NCI-H2029 (cell line): ENCODE data around the gene ANKRD52.
A peak's percentile ranks its signal among the peaks of the same experiment; 100 is the strongest.
"Not testable (repeated sequence)": the region's sequence is repeated elsewhere in the genome, so short reads cannot be mapped to it uniquely, and the experiment has no call there.

Experiments used
- DNase-seq: peaks from one replicate; lab custom pipeline; 2025; lab: John Stamatoyannopoulos, UW

ANKRD52 gene

DNA sequence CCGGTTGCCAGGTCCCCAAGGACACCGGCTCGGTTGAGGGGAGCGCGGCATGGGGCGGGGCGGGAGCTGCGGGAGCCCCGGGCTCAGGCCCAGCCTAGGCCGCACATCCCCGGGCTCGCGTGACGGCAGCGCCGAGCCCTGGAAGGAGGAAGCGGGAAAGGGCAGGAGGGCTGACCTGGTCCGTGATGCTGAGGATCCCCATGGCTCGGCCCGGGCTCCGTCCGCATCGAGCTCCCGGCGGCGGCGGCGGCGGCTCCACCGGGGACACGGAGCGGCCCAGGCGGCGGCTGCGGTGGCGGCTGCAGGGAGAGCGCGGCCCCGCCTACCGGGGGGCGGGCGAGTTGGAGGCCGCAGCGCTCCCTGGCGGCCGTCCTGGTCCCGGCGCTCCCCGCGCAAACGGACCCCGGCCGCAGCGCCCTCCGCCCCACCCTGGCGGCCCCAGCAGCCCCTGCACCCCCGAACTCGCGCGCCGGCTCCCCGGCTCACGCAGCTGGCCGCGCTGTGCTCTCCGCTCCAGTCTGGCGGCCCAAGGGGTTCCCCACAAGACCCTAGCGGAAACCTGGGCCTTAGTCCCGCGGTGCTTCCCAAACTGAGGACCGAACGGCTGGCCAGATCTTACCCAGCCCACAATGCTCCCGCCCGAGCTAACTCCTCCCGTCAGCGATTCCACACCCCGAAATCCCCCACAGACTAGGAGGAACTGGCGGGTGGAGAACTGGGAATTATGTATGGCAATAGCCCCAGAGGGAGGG is at the start of gene ANKRD52:
Gene ANKRD52, minus strand, starts transcription at position 317 of the 752 bp plus-strand sequence. Its CDS starts 115 bp downstream, at position 202.
- peak; percentile 60 for DNase-seq

DNA sequence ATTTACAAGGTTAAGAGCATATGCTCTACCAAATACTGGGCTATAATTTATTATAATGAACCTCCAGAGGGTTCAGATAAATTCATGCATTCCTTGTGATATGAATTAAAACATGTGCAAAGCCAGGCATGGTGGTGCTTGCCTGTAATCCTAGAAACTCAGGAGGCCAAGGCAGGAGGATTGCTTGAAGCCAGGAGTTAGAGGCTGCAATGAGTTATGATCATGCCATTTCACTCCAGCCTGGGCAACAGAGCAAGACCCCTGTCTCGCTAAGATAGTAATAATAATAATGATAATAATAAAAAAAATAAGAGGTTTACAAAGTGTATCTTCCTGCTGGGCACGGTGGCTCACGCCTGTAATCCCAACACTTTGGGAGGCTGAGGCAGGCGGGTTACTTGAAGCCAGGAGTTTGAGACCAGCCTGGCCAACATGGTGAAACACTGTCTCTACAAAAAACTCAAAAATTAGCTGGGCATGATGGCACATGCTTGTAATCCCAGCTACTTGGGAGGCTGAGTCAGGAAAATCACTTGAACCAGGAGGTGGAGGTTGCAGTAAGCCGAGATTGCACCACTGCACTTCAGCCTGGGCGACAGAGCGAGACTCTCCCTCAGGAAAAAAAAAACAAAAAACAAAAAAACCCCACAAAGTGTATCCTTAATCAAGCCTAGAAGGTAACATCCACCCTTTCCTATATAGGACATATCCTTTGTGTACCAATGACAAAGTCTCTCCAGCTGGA is 49.2 kb upstream of the ANKRD52 start:
- DNase-seq: no peak

DNA sequence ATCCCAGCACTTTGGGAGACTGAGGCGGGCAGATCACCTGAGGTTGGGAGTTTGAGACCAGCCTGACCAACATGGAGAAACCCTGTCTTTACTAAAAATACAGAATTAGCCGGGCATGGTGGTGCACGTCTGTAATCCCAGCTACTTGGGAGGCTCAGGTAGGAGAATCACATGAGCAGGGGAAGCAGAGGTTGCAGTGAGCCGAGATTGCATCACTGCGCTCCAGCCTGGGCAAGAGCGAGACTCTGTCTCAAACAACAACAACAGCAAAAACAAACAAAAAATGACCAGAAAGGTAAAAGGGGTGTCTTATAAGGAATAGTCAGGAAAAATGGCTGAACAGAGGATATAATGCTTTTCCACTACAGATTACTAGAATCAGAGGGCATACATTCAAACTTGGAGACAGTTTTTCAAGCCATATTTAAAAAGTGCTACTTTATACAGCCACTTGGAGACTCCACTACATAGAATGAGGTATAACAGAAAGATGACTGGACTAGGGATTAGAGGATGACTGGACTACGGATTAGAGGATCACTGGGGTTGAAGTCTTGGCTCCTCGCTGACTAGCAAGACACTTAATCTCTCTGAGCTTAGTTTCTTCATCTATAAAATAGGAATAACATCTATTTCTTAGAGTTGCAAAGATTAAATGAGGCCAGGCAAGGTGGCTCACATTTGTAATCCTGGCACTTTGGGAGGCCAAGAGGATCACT is 46.8 kb upstream of the ANKRD52 start:
- no peak for DNase-seq

DNA sequence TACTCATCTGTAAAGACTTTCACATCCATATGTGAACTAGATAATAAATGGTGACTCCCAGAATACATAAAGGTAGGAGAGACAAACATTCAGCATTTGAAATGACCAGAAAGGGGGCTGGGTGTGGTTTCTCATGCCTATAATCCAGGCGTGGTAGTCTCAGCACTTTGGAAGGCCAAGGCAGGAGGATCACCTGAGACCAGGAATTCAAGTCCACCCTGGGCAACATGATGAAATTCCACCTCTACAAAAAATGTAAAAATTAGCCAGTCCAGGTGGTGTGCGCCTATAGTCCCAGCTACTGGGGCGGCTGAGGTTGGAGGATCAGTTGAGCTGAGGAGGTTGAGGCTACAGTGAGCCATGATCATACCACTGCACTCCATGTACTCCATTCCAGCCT is 46.1 kb upstream of the ANKRD52 start:
- DNase-seq: no peak

DNA sequence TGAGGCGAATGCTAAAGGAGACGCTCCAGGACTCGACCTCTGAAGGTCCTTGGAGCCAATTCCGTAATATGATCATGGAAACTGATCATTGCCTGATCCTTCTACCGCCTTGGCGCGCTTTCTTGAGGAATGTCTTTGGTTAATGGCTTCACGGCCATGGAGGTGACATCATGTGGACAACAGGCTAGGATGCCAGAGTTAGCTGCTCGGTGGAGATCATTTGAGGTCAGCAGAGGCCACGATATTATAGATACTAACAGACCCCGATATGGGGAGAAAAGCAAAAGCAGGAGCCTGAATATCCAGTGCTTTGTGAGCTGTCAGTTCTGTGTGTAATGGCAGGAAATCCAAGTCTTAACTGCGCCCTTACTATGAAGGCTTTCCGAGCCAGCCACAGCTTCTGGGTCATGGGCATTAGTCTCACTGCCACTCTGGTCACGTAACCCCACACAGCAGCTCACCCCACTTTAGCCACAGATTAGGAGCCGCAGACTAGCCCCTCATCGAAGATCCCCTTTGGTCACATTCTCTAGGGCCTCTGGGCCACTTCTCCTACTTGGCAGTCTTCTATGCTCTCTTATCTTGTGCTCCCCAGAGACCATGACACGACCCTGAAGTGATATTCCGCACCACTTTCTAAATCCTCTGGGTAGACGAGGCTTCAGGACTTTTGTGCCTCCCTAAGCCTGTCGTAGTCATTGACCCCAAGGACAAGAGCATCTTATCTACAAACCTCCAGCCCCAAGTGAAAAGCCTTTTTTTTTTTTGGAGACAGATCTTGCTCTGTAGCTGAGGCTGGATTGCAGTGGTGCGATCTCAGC is 42.7 kb upstream of the ANKRD52 start:
- DNase-seq: peak; percentile 80

DNA sequence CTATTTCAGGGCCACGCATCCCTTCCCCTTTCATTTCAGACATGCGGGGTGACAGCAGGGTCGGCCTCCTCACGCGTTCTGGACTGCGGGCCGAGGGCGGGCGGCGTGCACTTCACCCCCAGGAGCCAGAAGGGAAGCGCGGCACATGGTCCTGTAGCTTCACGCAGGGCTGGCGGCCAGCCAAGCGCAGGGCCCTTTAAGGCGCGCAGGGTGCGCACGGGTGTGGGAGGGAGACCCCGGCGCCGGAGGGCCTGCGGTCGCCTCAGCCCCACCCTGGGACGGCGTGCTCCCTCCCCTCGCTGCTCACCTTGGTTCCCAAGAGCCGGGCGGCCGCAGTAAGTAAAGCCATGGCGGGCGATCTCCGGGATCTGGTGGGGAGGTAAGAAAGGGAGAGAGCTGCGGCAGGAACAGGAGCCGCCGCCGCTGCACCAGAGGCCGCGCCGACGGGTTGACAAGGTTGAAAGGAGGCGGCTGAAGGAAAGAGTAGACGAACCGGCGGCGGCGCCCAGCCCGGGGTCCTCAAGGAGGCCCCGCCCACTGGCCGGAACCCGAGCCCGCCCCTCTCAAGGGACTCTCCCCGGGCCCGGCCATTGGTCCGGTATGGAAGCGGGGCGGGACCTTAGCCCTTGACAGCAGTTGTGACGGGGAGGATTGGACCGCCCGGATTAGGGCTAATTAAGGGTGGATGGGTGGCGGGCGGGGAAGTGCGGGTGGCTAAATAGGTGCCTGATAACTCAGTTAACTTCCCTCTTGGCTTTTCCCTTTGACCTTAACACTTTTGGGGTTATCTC is 41.9 kb upstream of the ANKRD52 start, which contains the start of gene CS:
Gene CS, minus strand, starts transcription at position 478 of the 791 bp plus-strand sequence. Its CDS starts 129 bp downstream, at position 349.
- peak; percentile 98 for DNase-seq

DNA sequence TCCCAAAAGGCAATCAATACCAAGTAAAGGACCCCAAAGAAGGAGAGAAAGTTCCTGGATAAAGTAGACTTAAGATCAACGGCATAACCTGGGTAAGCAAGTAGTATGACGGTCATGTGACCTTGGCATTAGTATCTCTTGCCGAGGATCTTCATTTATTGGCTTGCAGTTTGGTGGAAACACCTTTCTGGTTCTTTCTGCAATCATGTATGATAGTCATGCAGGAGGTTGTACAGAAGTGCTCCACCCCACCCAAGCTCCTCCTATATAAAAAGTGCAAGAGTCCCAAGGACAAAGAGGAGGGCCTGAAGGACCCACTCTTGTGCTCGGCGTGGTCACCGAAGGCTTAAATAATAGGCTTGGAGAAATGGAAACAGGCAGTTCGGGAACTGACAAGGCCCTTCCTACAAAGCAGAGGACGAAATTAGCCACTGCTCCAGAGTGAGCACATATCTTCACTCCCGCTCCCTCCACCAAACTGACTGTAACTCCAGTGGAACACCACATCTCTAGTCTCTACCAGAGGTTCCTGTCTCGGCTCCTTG is 41.2 kb upstream of the ANKRD52 start:
- no peak for DNase-seq

DNA sequence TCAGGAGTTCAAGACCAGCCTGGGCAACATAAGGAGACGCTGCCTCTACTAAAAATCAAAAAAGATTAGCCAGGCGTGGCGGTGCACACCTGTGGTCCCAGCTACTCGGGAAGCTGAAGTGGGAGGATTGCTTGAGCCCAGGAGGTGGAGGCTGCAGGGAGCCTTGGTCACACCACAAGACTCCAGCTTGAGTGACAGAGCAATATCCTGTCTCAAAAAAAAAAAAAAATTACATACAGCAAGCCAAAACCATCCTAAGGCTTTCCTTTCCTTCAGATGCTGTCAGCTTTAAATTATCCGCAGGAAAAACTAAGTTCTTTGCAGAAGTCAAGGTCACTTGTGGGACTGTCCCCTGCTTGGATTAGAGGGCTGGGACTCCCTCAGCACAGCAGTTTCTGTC is 40.6 kb upstream of the ANKRD52 start:
- no peak for DNase-seq

DNA sequence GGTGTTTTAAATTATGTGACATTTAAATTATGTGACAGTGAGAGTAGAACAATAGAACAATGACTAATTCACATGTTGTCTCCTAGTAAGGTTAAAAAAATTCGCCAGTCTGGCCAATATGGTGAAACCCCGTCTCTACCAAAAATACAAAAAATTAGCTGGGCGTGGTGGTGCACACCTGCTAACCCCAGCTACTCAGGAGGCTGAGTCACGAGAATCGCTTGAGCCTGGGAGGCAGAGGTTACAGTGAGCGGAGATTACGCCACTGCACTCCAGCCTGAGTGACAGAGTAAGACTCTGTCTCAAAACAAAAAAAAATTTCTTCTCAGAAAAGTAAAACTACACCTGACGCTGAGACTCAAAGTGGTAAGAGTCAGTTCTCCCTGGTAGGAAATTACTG is 39.2 kb upstream of the ANKRD52 start:
- DNase-seq: no peak

DNA sequence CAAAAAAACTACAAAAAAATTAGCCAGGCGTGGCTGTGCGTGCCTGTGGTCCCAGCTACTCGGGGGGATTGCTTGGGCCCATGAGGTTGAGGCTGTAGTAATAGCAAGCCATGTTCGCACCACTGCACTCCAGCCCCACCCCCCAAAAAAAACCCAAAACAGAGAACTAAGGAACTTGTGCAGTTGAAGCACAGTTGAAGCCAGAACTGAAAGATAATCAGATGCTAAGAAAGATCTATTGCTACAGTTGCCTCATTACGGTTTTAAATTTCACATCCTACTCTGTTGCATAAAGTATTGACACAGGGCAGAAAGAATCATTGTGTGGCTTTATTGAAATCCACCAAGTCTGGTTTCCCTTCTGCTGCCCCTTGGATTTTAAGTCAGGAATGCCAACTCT is 38.1 kb upstream of the ANKRD52 start:
- no peak for DNase-seq

DNA sequence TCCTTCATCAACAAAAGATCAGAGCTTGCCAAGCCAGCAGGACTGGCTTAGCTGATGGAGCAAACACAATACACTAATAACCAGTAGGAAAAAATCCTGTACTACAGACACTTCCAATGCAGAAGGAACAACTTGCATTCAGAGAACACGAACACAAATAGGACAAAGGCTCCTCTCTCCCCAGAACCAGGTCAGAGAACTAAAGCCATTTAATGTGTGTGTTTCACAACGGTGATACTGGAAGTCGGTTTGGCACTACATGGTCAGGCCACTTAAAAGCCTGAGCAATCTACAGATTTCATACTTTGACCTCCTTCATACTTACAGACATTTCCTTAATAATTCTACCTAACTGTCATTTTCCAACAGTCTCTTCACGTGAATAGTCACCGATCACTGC is 35.6 kb upstream of the ANKRD52 start:
- no peak for DNase-seq

DNA sequence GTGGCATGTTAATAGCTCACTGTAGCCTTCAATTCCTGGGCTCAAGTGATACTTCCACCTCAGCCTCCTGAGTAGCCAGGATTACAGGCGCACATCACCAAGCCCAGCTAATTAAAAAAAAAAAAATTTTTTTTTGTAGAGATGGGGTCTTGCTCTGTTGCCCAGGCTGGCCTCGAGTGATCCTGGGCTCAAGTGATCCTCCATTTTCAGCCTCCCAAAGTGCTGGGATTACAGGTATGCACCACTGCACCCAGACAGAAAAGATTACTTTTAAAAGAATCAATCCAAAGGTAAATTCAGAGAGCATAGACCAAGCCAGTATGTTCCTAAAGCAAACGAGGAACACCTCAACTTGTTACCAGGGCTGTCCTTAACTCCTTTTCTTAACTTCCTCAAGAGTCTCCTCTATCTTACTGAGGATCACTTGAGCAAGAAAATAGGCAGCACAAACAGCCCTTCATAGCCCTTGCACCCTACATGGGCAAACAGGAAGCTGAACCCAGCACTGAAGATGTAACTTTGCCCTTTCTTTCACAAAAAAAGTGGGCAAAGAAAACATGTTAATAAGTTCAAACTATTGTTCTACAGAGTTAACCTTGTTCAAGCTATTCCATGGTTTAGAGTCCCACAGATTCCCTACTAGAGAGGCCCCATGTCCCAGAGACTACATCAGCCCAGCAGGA is 30.7 kb upstream of the ANKRD52 start:
- DNase-seq: no peak

DNA sequence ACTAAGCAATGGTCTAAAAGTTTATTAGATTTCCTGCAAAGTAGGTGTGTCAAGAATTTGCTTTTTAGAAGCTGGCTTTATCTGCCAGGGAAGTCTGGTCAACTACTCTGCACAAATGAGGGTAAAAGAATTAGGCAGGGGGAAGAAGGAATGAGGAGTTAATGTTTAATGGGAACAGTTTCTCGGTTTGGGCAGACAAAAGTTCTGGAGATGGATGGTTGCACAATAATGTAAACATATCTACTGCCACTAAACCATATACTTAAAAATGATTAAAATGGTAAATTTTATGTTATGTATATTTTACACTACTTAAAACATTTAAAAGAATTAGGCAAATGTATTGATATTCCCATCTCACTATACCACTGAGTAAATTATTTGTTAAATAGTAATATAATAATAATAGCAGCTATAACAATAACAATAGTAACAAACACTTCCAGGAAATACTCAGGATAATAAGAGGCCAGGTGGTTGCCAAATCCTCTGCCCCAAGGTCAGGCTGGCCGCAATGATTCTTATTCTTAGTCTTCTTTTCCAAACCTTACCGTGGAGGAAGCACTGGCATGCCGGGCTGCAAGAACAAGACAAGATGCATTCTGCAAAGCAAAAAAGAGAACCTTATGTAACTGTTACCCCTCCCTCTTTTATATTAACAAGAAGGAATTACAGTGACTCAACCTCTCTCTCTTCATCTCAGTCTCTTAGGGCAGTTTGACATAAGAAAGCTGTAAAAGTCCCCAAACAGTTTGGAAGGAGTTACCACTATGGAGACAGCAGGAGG is 28.1 kb upstream of the ANKRD52 start:
- no peak for DNase-seq

DNA sequence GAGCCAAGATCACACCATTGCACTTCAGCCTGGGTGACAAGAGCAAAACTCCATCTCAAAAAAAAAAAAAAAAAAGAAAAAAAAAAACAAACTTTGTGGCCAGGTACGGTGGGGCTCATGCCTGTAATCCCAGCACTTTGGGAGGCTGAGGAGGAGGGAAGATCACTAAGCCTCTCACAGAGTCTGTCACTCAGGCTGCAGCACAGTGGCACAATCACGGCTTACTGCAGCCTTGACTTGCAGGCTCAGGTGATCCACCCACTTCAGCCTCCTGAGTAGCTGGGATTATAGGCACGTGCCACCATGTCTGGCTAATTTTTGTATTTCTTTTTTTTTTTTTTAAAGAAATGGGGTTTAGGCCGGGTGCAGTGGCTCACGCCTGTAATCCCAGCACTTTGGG is 26.1 kb upstream of the ANKRD52 start:
- DNase-seq: not testable (repeated sequence)

DNA sequence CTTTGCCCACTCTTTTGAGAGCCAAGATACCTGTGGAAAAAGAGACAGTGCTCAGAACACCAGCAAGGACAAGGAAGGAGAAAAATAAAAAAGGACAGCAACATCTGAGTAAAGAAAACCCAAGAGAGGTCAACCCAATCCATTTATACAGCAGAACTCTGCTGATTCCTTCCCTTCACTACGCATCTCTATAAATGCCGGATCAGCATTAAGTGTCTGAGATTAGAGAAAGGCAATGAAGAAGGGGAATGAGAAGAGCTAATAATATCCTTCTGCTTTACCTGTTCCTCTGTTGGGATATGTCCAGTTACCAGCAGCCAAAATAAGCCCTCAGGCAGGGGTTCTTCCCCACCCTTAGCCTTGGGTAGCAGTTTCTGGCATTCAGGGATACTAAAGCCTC is 24.4 kb upstream of the ANKRD52 start:
- DNase-seq: no peak

DNA sequence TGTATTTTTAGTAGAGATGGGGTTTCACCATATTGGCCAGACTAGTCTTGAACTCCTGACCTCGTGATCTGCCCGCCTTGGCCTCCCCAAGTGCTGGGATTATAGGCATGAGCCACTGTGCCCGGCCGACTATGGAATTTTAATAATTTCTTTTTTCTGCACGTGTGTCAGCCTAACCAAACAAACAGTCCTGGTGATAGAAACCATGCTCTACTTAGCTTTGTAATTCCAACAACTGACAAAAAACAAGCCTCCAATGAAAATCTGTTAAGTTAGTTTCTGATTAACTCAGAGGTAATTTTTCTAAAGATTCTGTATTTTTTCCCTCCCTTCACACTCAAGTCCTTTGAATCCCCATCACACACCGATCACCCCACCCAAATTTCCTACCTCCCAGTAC is 23.8 kb upstream of the ANKRD52 start:
- no peak for DNase-seq

DNA sequence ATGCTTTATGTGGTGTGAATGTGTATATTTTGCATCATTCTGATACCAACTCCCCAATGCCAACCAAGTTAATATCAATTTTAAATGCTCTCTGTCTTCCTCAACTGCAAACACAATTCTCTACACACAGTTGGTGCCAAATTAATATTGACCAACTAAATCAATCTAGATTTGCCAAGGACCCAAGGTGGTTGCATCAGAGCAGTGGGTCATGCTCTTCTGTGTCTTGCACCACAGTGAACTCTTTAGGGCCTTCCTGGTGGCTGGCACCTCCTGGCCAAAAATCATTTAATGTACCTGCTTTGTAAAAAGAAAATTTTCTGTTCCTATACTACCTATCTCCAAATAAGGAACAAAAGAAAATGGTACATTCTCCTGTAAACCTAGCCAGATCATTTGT is 22.7 kb upstream of the ANKRD52 start:
- DNase-seq: no peak

DNA sequence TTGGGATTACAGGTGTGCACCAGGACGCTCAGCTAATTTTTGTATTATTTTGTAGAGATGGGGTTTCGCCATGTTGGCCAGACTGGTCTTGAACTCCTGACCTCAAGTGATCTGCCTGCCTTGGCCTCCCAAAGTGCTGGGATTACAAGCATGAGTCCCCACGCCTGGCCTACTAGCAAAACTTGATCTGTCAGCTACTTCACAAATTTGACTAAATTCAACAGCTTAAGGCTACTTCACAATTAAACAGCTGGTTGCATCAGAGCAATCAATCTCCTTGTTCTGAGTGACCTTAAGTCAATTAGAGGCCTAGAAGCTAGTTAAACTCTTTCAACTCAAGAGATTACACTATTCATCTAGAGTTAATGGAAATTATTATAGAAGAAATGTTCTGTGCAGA is 20.7 kb upstream of the ANKRD52 start:
- DNase-seq: no peak

DNA sequence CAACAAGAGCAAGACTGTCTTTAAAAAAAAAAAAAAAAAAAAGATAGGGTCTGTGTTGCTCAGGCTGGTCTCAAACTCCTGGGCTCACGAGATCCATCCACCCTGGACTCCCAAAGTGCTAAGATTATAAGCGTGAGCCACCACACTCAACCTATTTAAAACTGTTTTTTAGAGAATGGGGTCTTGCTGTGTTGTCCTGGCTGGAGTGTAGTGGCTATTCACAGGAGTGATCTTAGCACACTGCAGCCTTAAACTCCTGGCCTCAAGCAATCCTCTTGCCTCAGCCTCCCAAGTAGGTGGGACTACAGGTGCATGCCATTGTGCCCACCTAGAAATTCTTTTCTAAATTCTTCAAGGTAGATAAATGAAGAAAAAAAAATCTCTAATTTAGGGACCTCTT is 16.1 kb upstream of the ANKRD52 start:
- DNase-seq: no peak
